ENCODE data around the gene FOXA1.

FOXA1 gene

DNA sequence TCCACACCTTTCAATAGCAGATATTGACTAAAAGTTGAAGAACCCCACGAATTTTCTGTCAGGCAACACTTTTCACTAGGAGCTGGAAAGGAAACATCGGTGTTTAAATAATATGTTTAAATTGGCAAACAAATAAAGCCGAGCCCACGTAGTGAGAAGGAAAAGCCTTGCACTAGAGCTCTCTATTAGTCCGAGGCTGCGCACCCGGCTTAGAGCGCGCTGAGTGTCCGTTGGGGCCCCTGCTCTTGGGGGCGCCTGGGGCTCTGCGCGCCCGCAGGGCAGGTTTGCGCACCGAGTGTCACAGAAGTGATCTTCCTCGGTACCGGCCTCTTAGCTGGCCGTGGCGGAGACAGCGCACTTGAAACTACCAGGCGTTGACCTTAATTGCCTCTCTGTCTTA, 6.8 kb upstream of the FOXA1 start:
- no peak for DNase-seq

- no peak for DNase-seq
Observed at GRCh38 chr14:37600880-37601741, 6.1 kb upstream of the FOXA1 start.

- DNase-seq: no peak
Observed at GRCh38 chr14:37599507-37600368, 4.7 kb upstream of the FOXA1 start.

DNA sequence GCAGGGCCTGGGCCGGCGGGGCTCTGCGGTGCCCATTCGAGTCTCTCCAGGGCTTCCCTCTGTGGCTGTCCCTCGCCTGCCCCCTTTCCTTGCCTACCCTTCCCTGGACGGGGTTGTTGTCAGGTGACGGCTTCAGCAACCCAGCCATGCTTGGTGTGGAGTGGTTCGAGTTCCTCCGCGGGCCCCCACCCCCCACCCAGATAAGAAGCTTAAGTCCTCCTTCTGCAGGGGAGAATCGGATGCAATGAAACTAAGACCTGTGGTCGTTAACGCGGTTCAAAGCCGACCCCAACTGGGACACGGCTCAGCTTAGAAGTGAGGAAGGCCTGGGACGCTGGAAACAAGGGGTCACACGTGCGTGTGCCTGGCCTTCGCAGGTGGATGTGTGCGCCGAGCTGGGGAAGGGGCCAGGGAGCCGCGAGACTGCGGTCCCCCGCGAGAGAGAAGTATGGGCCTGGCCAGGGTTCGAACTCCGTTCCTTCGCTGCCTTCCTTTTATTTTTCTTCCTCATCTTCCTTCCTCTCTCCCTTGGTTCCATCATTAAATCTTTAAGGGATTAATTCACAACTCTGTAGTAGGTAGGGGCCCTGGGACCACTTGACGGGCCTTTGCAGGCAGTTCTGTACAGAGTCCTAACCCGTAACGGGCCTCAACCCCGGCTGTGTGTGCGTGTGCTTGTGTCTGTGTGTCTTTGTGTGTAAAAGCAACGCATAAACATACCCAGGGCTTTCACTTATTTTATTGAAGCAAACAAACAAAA, 3.9 kb upstream of the FOXA1 start:
- DNase-seq: no peak

DNA sequence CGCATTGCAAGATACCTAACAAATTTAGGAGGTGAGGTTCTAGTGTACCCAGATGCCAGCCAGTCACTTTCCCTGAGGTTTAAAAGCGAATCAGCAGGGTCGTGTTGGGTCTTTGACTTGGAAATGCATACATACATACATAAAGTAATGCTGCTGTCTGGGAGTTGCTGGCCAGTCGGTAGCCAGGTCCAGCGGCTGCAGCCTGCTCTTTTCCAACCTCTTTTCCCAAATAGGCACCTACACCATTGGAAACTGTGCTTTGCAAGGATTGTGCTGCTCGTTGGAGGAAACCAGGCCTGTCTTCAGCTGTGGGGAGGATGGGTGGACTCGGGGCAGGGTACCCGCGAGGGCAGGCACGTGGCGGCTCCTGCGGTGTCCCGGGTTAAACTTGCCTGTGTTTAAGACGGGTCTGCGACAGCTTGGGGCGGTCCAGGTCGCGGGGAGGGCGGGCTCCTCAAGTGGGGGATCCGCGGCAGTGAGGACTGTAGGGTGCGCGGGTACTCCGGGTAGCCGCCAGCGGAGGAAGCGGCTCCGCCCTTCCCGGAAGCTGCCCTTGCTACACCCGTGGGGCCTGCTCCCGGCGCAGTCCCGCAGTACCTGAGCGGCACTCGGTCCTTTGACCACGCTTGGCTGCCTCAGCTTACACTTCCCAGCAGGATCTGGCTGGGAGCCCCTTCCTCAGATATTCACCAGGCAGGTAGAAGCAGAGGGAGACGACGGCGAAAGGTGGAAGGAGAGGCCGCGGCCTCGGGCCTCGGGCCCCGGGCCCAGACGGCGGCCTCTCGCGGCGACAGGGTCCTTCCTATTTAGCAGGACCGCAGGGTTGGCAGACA, 3.1 kb upstream of the FOXA1 start:
- peak in 1 of 5 donors; percentile 3 for DNase-seq

DNA sequence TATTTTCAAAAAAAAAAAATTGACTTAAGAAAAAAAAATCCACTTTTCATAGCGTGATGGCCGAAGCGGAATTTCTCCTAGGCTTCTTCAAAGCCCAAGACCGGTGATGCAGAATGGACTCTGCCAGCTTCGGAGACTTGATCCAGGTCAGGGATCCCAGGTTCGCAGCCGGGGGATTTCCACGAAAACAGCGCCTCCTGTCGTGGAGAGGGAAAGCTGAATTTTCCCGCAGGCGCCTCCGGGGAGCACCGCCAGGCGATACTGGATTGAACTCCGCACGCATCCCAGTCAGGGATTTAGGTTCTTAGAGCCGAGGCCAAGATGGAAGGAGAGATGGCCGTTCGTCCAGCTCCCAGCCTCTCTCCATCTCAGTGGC, 2.5 kb upstream of the FOXA1 start:
- DNase-seq: no peak

DNA sequence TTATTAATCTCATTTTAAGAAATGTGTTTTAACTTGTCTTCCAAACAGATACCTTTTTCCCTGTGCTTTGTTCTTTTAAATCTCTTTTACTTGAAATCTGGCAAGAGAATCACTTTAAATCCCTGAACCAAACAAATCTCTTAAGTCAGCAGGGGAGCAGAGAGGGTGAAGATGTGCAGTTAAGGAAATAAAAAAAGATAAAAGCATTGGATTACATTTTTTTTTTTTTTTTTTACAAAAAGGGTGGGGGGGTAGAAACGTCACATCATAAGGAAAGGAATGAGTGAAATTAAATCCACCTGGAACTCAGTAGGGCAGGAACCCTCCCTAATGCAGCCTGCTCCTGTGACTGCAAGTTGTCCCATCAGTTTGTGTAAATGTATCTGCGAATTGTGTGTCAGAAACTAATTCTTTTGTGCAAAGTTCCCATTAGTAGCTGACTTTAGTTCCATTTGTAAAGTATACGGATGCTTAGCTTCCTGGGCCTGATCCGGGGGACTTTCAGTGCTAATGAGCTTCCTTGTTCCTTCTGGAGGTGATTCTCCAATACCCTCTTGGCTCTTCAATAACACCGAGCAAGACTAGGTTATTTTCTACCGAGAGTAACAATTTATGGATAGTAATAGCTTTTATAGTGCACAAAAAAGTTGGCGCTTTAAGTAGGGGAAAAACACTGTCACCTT, 1.9 kb upstream of the FOXA1 start:
- no peak for DNase-seq

- peak in 1 of 5 donors; percentile 29 for DNase-seq
Observed at GRCh38 chr14:37595809-37596621, 966 bp upstream of the FOXA1 start.

- peak in 1 of 5 donors; percentile 25 for DNase-seq
Observed at GRCh38 chr14:37594238-37594970, 645 bp downstream of the FOXA1 start.

- no peak for DNase-seq
Observed at GRCh38 chr14:37593511-37594237, 1.4 kb downstream of the FOXA1 start.

DNA sequence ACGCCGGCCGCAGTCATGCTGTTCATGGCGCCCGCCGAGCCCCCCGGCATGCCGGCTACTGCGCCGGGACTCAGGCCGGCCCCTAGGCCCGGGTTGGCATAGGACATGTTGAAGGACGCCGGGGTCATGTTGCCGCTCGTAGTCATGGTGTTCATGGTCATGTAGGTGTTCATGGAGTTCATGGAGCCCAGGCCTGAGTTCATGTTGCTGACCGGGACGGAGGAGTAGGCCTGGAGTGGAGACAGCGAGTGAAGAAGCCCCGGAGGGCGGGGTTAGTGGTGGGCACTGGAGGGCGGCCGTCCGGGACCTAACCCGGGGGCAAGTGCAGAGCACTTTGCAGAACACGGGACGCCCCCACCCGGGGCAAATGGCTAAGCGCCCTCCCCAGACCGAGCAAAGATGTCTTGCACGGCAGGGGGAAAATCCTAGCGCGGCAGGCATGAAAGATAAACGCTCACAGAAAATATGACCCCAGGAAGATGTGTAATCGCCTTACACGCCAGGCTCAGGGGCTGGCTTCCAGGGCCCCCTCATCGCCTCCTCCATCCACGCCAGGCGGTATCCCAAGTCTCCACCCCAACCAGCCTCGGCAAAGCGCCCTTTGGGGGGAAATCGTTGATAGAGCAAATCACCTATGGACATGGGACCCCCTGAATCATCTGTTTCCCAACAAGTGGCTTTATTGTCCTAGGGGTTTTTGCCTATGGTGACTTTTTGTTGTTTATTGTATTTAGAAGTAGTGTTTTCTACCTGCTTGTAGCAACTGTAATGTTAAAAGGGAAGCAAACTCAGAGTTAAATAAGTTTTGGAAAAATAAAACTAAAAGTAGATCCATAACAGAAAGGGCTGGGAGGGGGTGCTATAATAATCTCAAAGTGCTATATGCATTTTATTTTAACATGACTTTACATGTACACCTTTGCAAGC, 2.3 kb downstream of the FOXA1 start:
- DNase-seq: no peak

- no peak for DNase-seq
Observed at GRCh38 chr14:37591941-37592481, 3.0 kb downstream of the FOXA1 start.

DNA sequence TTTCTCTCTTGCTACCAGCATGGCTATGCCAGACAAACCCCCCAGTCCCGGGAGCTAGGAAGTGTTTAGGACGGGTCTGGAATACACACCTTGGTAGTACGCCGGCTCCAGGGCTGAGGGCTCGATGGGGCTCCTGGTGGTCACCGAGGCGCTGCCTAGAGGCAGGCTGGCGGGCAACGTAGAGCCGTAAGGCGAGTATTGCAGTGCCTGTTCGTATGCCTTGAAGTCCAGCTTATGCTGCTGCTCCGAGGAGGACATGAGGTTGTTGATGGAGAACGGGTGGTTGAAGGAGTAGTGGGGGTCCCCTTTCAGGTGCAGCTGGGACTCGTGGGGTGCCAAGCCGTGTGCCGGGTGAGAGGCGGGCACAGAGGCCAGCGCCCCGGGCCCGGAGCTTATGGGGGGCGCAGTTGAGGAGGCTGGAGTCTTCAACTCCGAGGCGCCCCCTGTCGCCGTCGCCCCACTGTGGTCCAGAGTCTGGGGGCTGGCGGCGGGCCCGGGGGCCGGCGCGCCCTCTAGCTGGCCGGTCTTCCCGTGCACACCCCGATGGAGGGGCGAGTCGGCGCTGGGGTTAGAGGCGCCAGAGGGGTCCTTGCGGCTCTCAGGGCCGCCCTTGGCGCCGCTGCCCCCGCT, 3.6 kb downstream of the FOXA1 start:
- no peak for DNase-seq

DNA sequence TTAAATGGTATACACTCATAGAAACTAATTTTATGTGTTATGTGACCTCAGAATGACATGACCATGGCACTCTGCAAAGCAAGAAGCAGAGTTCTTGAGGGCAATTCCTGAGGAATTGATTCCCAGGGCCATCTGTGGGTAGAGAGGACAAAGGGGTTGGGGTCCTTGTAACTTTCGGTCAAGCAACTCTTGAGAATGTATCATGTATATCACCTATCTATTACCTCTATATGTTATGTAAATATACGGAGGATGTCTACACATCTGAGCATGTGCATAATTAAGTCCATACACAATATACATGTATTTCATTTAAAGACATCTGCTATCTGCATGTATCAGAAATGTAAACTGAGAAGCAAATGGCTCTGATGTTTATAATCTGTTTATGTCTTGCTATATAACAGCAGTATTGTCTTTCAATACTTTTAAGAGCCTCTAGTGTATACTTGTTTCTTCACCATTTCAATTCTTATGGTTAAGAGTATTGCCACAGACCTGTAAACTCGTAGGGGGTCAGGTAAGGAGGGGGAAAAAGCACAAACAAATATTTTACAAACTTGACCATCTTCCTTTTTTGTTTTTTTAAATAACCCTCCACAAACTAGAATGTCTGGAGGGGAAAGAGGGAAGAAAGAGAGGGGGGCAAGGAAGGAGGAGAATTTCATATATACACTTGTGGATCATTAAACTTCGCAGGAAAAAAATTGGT, 4.5 kb downstream of the FOXA1 start:
- no peak for DNase-seq

GRCh38 chr14:37589715-37590427, 5.2 kb downstream of the FOXA1 start:
- DNase-seq: no peak
